ENCODE measurements around the gene CD5L. TPM values are rescaled to one million over a fixed set of nuclear protein-coding genes. Genes with fewer than 3 reads are reported as not detected.

The CD5L gene
- total and polyA plus RNA-seq, 10 of the 15 experiments (the other 5 are each of a cell fraction or from before 2014, with no cell fraction given) = 0.10 to 0.57 (median 0.24) TPM

GRCh38 chr1:157784801-157785200 is 56.8 kb downstream of the CD5L start (continued):
- TF ChIP-seq, protein P1, sequence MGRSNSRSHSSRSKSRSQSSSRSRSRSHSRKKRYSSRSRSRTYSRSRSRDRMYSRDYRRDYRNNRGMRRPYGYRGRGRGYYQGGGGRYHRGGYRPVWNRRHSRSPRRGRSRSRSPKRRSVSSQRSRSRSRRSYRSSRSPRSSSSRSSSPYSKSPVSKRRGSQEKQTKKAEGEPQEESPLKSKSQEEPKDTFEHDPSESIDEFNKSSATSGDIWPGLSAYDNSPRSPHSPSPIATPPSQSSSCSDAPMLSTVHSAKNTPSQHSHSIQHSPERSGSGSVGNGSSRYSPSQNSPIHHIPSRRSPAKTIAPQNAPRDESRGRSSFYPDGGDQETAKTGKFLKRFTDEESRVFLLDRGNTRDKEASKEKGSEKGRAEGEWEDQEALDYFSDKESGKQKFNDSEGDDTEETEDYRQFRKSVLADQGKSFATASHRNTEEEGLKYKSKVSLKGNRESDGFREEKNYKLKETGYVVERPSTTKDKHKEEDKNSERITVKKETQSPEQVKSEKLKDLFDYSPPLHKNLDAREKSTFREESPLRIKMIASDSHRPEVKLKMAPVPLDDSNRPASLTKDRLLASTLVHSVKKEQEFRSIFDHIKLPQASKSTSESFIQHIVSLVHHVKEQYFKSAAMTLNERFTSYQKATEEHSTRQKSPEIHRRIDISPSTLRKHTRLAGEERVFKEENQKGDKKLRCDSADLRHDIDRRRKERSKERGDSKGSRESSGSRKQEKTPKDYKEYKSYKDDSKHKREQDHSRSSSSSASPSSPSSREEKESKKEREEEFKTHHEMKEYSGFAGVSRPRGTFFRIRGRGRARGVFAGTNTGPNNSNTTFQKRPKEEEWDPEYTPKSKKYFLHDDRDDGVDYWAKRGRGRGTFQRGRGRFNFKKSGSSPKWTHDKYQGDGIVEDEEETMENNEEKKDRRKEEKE (IDR thresholded peaks at IDR 0.05) = no peak
- TF ChIP-seq NR2C1 (IDR thresholded peaks at IDR 0.05) (no peak), ZNF24 (IDR thresholded peaks at IDR 0.05) (no peak), MYB (IDR thresholded peaks at IDR 0.05; ENCODE audit: borderline replicate concordance, low read depth, low read length) (no peak)

DNA sequence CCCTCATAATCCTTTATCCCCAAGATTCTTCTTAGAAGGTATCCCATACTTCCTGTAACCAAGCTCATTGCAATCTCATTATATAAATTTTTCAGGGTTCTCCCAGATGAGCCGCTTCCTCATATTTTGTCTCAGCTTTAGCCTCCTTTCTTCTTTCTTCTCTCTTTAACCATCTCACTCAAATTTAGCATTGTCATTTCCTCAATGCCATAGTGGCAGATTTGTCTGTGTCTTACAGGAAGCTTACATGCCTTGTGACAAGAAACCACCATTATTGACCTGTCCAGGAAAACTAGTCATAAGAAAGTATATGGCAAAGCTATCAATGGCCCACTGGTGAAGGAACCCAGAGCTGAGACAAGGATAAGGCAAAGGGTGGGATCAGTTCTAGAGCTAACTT is 58.7 kb downstream of the CD5L start:
- ATAC-seq (no peak), DNase-seq (ENCODE audit: low read depth, low spot score) (no peak), FAIRE-seq (peak; percentile 27)
- ChIA-PET POLR2A (no interaction called here), RAD21 (ENCODE audit: unreplicated experiment) (interaction anchor here (1.0 kb wide), 1 partner anchor 271 kb away, joined by 3 read pairs; no protein-coding TSS in a partner anchor), SMC1A (ENCODE audit: uncharacterized antibody, unreplicated experiment) (interaction anchor here (0.8 to 1.9 kb wide), 7 partner anchors 8 to 216 kb away, joined by 3 to 5 read pairs (median 4); no protein-coding TSS in a partner anchor), CTCF (interaction anchor here (0.5 to 2.3 kb wide), 5 partner anchors 8 to 612 kb away, joined by 3 to 5 read pairs (median 4); no protein-coding TSS in a partner anchor)
- intact Hi-C loops (cut with micrococcal nuclease; ENCODE audit: unreplicated experiment) (no loop called here), in situ Hi-C loops (cut with MboI) (no loop called here)
- WGBS (ENCODE audit: insufficient coverage, insufficient replicate concordance, low lambda C conversion rate, missing lambda C conversion rate) = 86% methylated on average over 1 of the region's 1 CpG
- H3K4me1 ChIP-seq (ENCODE audit: control insufficient read depth, insufficient read depth, low read length) = peaks cover 27% of the 10 kb centered on the region
- H3K4me3 ChIP-seq = no peak overlapping the region
- no peaks in the 10 kb centered on the region for H3K79me2 ChIP-seq (ENCODE audit: control insufficient read depth, insufficient read depth, low read length)
- BruUV-seq (replicated peaks) = no TSS peak
- H4K20me1 ChIP-seq (ENCODE audit: control insufficient read depth, insufficient read depth) = no peaks in the 10 kb centered on the region
- H3K27me3 ChIP-seq (replicated peaks in 1 of 2; ENCODE audit: control insufficient read depth in 2 of 2, insufficient read depth in 2 of 2, low read length in 1 of 2) = no peaks in the 10 kb centered on the region
- no peak for TF ChIP-seq TCF7 (IDR thresholded peaks at IDR 0.05; ENCODE audit: borderline replicate concordance)
- H3K36me3 ChIP-seq (ENCODE audit: control insufficient read depth in 2 of 2, insufficient read depth in 2 of 2, low read length in 1 of 2) = no peaks in the 10 kb centered on the region
- no peak overlapping the region for H2AFZ ChIP-seq (ENCODE audit: control insufficient read depth, low read depth, low read length)
- H3K27ac ChIP-seq (ENCODE audit: control insufficient read depth, insufficient read depth) = no peak overlapping the region
- H3K4me2 ChIP-seq (ENCODE audit: control insufficient read depth, insufficient read depth) = no peak overlapping the region
- no peaks in the 10 kb centered on the region; the same call in 1 of the 3 replicates for H3K9me3 ChIP-seq (replicated peaks; ENCODE audit: control insufficient read depth, insufficient read depth, low read length)
- no peak overlapping the region for H3K9ac ChIP-seq (ENCODE audit: control insufficient read depth, insufficient read depth, low read length)
